ENCODE results near the gene SNRPB.

SNRPB gene

DNA sequence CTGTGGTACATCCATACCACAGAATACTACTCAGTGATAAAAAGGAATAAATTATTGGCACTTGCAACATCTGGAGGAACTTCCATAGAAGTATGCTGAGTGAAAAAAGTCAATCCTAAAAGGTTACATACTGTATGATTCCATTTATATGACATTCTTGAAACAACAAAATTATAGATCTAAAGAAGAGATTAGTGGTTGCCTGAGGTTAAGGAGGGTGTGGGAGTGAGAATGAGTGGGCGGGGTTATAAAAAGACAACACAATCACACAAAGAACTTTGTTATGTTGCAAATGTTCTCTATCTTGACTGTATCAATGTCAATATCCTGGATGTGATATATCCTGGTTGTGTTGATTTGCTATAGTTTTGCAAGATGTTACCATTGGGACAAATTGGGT, 21.2 kb downstream of the SNRPB start:
- no peak for DNase-seq
- intact Hi-C loops (cut with DNase I): no loop called here

DNA sequence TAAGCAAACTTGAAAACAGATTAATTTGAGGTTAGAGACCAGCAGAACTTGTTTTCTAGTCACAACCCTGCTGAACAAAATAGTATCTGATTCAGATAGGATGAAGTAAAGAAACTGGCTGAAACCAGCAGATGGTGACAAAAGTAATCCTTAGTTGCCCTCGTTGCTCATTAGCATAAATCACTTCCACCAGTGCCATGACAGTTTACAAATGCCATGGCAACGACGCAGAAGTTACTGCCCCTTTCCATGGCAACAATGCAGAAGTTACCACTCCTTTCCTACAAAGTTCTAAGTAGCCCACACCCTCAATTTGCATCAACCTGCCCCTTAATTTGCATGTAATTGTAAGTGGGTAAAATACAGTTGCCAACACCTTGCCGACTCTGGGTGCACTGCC, 23.7 kb downstream of the SNRPB start:
- DNase-seq: no peak
- intact Hi-C loops (cut with DNase I): no loop called here

DNA sequence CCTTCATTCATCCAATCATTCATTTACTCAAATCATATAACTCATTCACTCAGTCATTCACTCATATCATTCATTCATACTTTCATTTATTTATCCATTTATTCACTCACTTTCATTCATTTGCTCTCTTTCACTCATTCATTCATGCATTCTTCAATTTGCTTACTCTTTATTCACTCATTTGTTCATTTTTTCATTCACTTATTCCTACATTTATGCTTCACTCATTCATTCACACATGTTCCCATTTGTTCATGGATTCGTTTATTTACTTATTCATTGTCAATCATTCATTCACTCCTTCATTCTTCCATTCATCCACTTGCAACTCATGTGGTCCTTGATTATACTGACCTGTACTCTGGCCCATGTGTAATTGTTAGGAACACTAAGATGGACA, 39.4 kb downstream of the SNRPB start:
- intact Hi-C loops (cut with DNase I): no loop called here

DNA sequence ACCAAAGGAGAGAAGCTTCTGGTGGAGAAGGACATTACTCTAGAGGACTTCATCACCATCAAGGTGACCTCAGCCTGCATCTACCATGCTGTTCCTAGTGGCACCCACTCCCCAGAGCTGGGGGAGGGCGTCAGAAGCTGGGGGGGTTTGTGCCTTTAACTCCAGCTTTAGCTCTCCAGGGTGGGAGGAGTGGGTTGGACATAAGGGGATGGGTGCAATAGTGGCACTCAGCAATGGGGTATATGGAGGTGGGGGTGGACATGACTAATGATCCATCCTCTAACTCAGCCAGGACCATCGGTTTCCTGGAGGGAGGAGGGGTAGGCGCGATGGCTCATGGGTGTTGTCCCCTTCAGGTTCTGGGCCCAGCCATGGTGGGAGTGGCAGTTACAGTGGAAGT, 40.1 kb downstream of the SNRPB start:
- intact Hi-C loops (cut with DNase I): no loop called here
- DNase-seq: no peak

More for the DNA sequence above, 39.4 kb downstream of the SNRPB start:
- no peak for DNase-seq

DNA sequence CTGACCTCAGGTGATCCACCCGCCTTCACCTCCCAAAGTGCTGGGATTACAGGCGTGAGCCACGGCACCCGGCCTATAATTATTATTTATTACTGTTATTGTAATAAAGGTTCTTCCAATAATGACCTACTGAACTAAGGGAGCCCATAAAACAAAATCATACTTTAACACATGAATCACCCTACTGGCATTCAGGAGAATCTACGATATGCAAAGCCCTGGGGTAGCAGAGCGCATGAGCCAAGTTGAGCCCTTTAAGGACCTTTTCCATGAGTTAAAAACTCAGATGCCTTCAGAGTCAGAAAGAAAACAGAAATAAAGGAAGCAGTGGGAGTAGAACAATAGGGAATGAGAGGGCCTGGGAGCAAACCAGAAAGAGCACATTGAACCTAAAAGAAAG, 41.5 kb downstream of the SNRPB start:
- DNase-seq: no peak
- intact Hi-C loops (cut with DNase I): no loop called here

DNA sequence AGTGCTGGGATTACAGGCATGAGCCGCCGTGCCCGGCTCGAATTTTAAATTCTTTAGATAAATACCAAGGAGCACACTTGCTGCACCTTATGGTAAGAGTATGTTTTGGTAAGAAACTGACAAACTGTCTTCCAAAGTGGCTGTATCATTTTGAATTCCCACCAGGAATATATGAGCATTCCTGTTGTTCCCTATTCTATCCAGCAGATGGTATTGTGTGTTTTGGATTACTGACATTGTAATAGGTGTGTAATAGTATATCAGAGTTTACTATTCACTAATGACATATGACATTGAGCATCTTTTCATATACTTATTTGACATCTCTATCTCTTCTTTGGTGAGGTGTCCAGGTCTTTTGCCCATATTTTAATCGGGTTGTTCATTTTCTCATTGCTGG, 49.3 kb downstream of the SNRPB start:
- DNase-seq: no peak
- intact Hi-C loops (cut with DNase I): no loop called here

DNA sequence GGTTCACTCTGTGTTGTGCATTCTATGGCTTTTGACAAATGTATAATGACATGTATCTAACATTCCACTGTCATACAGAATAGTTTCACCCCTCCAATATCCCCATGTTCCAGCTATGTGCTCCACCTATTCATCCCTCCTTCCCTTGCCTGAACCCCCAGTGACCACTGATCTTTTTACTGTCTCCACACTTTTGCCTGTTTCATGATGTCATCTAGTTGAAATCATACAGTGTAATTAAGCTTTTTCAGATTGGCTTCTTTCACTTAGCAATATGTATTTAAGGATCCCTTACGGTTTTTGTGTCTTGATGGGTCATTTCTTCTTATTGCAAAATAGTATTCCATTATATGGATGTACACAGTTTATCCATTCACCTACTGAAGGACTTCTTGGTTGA, 50.1 kb downstream of the SNRPB start:
- intact Hi-C loops (cut with DNase I): no loop called here
- no peak for DNase-seq

DNA sequence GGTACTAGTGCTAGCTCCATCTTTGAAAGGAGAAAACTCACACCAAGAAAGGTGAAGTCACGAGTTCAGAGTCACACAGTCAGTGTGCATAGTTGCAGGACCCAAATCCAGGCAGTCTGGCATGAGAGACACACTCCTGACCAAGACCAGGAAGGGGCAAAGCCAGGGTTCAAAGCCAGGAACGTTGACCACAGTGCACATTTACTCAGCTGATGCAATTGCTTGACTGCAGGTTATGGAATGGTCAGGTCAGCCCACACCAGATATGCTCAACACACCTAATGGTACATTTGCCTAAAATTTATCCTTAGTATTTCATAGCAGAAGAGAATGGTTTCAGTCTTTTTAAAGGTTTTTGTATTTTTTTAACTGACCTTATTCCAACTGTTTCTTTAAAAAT, 52.2 kb downstream of the SNRPB start:
- no peak for DNase-seq
- intact Hi-C loops (cut with DNase I): no loop called here

DNA sequence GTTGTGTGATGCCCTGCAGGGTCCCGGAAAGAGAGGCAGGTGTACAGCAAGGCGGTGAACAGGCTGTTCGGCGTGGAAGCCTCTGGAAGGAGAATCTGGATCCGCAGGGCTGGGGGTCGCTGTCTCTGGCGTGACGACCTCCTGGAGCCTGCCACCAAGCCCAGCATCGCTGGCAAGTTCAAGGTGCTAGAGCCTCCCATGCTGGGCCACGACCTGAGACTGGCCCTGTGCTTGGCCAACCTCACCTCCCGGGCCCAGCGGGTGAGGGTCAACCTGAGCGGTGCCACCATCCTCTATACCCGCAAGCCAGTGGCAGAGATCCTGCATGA, 53.4 kb downstream of the SNRPB start:
- no peak for DNase-seq
- intact Hi-C loops (cut with DNase I): no loop called here

DNA sequence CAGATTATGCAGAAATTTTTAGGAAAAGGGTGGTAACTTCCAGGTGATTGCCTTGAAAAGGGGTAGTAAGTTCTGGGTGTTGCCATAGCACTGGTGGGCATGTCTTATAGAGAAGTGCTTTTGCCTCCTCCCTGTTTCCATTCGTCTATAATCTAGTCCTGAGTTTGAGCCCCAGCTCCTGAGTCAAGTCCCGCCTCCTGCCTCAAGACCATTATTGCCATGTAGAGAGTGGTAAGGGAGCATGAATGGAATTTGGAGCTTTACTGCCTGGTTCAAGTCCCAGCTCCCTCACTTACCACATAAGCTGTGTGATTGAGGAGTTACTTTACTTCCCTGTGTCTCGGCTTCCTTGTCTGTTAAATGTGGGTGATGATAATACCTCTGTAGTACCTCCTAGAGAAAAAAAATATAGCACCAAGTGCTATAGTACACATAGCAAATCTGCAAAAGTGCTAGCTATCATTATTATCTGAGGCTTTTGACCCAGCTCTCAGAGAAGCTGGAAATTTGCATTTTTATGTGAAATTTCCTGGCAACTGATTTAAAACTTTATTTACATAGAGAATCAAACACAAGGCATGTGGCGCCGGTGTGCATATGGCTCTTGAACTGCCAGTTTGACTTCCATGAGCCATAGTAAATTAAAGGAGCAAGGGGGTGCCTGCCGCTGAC, 53.9 kb downstream of the SNRPB start:
- intact Hi-C loops (cut with DNase I): no loop called here
- DNase-seq: no peak
